ENCODE measurements around the gene GRID1. TPM values are rescaled to one million over a fixed set of nuclear protein-coding genes. Genes with fewer than 3 reads are reported as not detected.

Gene GRID1
- total RNA-seq, 1 donor from 2014 or later, result 0.22 TPM

DNA sequence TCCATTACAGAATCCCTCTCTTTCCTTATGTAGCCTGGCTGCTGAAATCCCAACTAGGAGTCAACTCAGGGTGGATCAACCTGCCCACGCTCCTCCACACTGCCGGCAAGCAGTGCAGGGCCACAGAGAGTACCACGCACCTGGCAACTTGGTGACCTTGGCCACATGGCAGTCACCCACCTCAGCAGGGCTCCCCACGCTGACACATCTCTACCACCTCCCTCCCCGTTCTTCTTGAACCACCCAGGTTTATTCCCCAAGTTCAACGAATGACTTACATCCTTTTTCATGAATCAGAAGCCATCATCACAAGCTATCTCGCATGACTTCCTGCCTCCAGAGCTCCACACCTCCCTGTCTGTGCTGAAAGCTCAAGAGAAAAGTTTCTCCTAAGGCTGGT, 153.4 kb downstream of the GRID1 start:
- H3K27me3 Mint-ChIP-seq, result peaks cover 25% of the 10 kb centered on the region
- DNase-seq (ENCODE audit: low spot score, unreplicated experiment), result no peak
- H3K4me3 Mint-ChIP-seq (ENCODE audit: low read depth), result no peak overlapping the region
- no peaks in the 10 kb centered on the region for H3K4me1 Mint-ChIP-seq (ENCODE audit: low read depth)
- no peak overlapping the region for H3K27ac Mint-ChIP-seq
- no peaks in the 10 kb centered on the region for H3K36me3 Mint-ChIP-seq (ENCODE audit: insufficient read depth)
- no peaks in the 10 kb centered on the region for H3K9me3 Mint-ChIP-seq (ENCODE audit: low read depth)
- TF ChIP-seq, protein P1, sequence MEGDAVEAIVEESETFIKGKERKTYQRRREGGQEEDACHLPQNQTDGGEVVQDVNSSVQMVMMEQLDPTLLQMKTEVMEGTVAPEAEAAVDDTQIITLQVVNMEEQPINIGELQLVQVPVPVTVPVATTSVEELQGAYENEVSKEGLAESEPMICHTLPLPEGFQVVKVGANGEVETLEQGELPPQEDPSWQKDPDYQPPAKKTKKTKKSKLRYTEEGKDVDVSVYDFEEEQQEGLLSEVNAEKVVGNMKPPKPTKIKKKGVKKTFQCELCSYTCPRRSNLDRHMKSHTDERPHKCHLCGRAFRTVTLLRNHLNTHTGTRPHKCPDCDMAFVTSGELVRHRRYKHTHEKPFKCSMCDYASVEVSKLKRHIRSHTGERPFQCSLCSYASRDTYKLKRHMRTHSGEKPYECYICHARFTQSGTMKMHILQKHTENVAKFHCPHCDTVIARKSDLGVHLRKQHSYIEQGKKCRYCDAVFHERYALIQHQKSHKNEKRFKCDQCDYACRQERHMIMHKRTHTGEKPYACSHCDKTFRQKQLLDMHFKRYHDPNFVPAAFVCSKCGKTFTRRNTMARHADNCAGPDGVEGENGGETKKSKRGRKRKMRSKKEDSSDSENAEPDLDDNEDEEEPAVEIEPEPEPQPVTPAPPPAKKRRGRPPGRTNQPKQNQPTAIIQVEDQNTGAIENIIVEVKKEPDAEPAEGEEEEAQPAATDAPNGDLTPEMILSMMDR (IDR thresholded peaks at IDR 0.05; ENCODE audit: unreplicated experiment), result no peak

GRCh38 chr10:86212391-86212700, 154.2 kb downstream of the GRID1 start:
- H3K27me3 Mint-ChIP-seq, result peaks cover 25% of the 10 kb centered on the region

GRCh38 chr10:86211691-86212390, 154.8 kb downstream of the GRID1 start:
- H3K4me3 Mint-ChIP-seq (ENCODE audit: low read depth), result no peak overlapping the region
- no peak overlapping the region for H3K27ac Mint-ChIP-seq
- no peaks in the 10 kb centered on the region for H3K36me3 Mint-ChIP-seq (ENCODE audit: insufficient read depth)
- no peaks in the 10 kb centered on the region for H3K4me1 Mint-ChIP-seq (ENCODE audit: low read depth)
- peaks cover 25% of the 10 kb centered on the region for H3K27me3 Mint-ChIP-seq
- TF ChIP-seq, protein P1 (IDR thresholded peaks at IDR 0.05; ENCODE audit: unreplicated experiment), result no peak
- no peak for DNase-seq (ENCODE audit: low spot score, unreplicated experiment)
- H3K9me3 Mint-ChIP-seq (ENCODE audit: low read depth), result no peaks in the 10 kb centered on the region

More at GRCh38 chr10:86212391-86212700, 154.2 kb downstream of the GRID1 start:
- no peaks in the 10 kb centered on the region for H3K4me1 Mint-ChIP-seq (ENCODE audit: low read depth)
- TF ChIP-seq, protein P1 (IDR thresholded peaks at IDR 0.05; ENCODE audit: unreplicated experiment), result no peak
- H3K4me3 Mint-ChIP-seq (ENCODE audit: low read depth), result no peak overlapping the region
- DNase-seq (ENCODE audit: low spot score, unreplicated experiment), result no peak
- H3K36me3 Mint-ChIP-seq (ENCODE audit: insufficient read depth), result no peaks in the 10 kb centered on the region
- no peaks in the 10 kb centered on the region for H3K9me3 Mint-ChIP-seq (ENCODE audit: low read depth)
- no peak overlapping the region for H3K27ac Mint-ChIP-seq

DNA sequence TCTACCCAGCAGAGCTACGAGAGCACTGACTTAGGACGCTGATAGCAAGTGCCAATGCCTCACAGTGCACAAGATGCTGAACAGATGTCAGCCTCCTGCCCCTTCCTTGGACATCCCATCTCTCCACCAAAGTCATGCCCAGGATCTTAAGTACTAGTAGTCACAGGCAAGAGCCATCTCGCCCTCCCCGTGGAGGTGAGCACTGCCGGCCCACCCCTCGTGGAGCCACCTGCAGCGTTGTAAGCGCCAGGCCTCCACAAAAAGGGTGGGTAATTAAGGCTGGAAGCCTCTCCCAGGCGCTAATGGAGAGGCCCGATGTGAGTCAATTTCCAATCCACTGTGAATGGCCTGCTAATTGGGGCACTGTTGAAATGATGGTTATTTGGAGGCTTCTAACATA, 156.2 kb downstream of the GRID1 start:
- Mint-ChIP-seq H3K36me3 (ENCODE audit: insufficient read depth) (no peaks in the 10 kb centered on the region), H3K27me3 (peaks cover 16% of the 10 kb centered on the region), H3K9me3 (ENCODE audit: low read depth) (no peaks in the 10 kb centered on the region), H3K27ac (no peak overlapping the region), H3K4me1 (ENCODE audit: low read depth) (no peaks in the 10 kb centered on the region), H3K4me3 (ENCODE audit: low read depth) (no peak overlapping the region)
- TF ChIP-seq, protein P1 (IDR thresholded peaks at IDR 0.05; ENCODE audit: unreplicated experiment), result no peak
- no peak for DNase-seq (ENCODE audit: low spot score, unreplicated experiment)

DNA sequence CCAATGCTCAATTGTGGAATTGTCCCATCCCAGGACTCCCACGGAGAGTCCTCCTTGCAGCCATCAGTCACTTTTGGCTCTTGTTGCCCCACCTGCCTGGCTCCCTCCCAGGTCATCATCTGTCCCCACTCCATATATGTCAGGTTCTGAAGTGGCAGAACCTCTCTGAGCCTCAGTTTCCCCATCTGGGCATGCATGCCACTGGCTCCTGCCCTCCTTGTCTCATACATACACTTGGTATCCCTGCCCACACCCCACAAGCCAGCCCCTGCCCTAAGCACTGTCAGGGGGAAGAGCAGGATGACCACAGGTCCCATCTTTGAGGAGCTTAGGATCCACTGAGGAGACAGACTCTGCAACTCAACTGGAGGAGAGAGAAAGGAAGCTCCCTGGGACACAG, 156.9 kb downstream of the GRID1 start:
- H3K36me3 Mint-ChIP-seq (ENCODE audit: insufficient read depth), result no peaks in the 10 kb centered on the region
- DNase-seq (ENCODE audit: low spot score, unreplicated experiment), result no peak
- H3K4me1 Mint-ChIP-seq (ENCODE audit: low read depth), result no peaks in the 10 kb centered on the region
- TF ChIP-seq, protein P1 (IDR thresholded peaks at IDR 0.05; ENCODE audit: unreplicated experiment), result no peak
- no peak overlapping the region for H3K27ac Mint-ChIP-seq
- H3K4me3 Mint-ChIP-seq (ENCODE audit: low read depth), result no peak overlapping the region
- no peaks in the 10 kb centered on the region for H3K9me3 Mint-ChIP-seq (ENCODE audit: low read depth)
- peaks cover 16% of the 10 kb centered on the region for H3K27me3 Mint-ChIP-seq

Data from progenitor cell of endocrine pancreas (in vitro differentiated cells).